Epithelial cell of esophagus (primary cell): ENCODE measurements around the gene TIGD3.

Source experiments
- DNase-seq: peaks from one replicate; pipeline ENCODE4 v3.0.0; 2010; ENCODE audit warnings: low read depth
- H3K4me3 ChIP-seq: 2 replicates; pipeline ENCODE4 v1.5.1; 2011; ENCODE audit warnings: mild to moderate bottlenecking, low read length, control low read depth
- CTCF ChIP-seq: IDR thresholded peaks from 2 replicates; pipeline ENCODE4 v1.5.1; 2011; ENCODE audit warnings: low read depth, mild to moderate bottlenecking, low read length, control low read depth, inconsistent platforms; ENCODE audit not compliant: insufficient read depth; ENCODE audit errors: missing control alignments

Gene TIGD3

DNA sequence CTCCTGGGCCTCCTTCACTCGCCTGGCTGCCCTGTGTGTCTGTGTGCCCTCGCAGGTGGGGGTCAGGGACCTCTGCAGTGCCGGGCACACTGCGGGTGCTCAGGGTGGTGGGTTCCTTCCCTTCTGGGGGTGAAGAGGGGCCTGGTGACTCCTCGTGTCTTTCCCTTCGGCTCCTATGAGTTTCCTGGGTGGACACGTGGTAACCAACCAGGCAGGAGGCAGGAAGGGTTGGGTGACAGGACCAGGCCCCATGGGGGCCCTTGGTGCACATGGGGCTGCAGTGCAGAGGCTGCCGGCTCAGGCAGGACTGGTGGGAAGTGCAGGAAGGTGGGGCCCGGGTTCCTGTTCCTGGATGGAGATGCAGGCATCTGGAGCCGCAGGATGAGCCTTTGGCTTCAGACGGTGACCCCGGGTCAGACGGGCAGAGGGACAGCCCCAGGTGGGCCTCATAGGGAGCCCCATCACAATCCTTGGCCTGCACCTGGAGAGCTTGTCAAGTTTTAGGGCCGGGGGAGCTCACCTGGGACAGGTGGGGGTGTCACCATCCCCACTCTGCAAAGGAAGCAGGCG, 41.5 kb downstream of the TIGD3 start:
- no peak overlapping the region for H3K4me3 ChIP-seq
- DNase-seq: no peak
- TF ChIP-seq CTCF: no peak

GRCh38 chr11:65396769-65397745, 42.5 kb downstream of the TIGD3 start:
- no peak for TF ChIP-seq CTCF
- DNase-seq: no peak
- H3K4me3 ChIP-seq: no peak overlapping the region

GRCh38 chr11:65398362-65398910, 43.9 kb downstream of the TIGD3 start:
- H3K4me3 ChIP-seq: no peak overlapping the region
- DNase-seq: no peak
- TF ChIP-seq CTCF: no peak

- H3K4me3 ChIP-seq: no peak overlapping the region
- no peak for DNase-seq
- TF ChIP-seq CTCF: no peak
Measured at GRCh38 chr11:65399249-65399648, 44.7 kb downstream of the TIGD3 start.

DNA sequence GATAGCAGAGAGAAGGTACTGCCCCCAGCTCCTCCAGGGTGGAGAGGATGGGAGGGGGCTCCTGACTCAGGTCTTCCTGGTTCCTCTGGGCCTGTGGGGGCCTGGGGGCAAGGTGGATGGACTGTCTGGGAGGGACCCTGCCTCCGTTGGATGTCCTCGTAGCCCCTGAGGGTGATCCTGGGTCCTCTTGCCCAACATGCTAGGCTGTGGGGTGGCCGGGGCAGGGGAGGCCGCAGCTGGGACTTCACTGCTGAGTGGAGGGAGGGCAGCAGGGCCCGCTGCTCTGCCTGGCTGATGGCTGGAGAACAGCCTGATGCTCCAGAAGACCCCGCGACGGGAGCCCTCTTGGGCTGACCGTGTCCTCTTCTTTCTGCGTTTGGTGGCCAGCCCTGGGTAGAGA, 45.3 kb downstream of the TIGD3 start:
- DNase-seq: no peak
- no peak overlapping the region for H3K4me3 ChIP-seq
- TF ChIP-seq CTCF: no peak

- no peak for TF ChIP-seq CTCF
Measured at GRCh38 chr11:65400307-65401072, 45.9 kb downstream of the TIGD3 start.

More at GRCh38 chr11:65400307-65401072, 45.9 kb downstream of the TIGD3 start:
- H3K4me3 ChIP-seq: no peak overlapping the region
- DNase-seq: no peak
